GM21619 (cell line): ENCODE results near the gene CALHM3.
"Not testable (repeated sequence)": the region's sequence is repeated elsewhere in the genome, so short reads cannot be mapped to it uniquely, and the experiment has no call there.

Experiments used
- ATAC-seq: cut with Tn5 transposase; IDR thresholded peaks from one replicate; pipeline ENCODE4 v1.9.1; 2021; ENCODE audit not compliant: unreplicated experiment

The CALHM3 gene, protein sequence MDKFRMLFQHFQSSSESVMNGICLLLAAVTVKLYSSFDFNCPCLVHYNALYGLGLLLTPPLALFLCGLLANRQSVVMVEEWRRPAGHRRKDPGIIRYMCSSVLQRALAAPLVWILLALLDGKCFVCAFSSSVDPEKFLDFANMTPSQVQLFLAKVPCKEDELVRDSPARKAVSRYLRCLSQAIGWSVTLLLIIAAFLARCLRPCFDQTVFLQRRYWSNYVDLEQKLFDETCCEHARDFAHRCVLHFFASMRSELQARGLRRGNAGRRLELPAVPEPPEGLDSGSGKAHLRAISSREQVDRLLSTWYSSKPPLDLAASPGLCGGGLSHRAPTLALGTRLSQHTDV

DNA sequence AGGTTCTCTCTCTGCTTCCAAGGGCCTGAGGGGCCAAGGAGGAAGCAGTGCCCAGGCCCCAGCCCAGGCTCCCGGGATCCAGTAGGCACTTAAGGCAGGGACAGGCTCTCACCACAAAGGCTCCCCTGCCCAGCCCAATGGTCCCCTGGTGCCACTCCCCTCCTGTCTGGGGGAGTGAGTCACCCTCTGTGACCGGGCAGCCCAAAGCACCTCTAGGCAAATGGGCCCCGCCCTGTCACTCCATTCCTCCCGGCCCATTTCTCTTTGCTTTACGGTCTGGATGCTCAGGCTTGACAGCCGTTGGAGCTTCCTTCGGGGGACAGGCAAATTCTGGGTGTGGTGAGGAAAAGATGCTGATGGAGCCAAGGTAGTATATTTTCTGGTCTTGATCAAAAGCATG is at the start of gene CALHM3:
TSS of gene CALHM3 (minus strand) at position 106 of the 400 bp plus-strand sequence. CDS start 208 bp downstream, outside the sequence.
- ATAC-seq: no peak

- ATAC-seq: no peak
Observed at GRCh38 chr10:103528549-103528948, 49.5 kb upstream of the CALHM3 start.

GRCh38 chr10:103527476-103527875 is 48.4 kb upstream of the CALHM3 start:
- not testable (repeated sequence) for ATAC-seq

DNA sequence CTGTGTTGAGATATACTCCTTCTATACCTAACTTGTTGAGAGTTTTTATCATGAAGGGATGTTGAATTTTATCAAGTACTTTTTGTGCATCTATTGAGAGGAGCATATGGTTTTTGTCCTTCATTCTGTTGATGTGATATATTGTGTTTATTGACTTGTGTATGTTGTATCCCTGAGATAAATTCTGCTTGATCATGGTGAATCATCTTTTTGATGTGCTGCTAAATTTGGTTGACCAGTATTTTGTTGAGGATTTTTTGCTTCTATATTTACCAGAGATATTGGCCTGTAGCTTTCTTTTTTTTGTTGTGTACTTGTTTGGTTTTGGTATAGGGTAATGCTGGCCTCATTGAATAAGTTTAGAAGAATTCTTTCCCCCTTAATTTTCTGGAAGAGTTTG is 46.9 kb upstream of the CALHM3 start:
- ATAC-seq: no peak

DNA sequence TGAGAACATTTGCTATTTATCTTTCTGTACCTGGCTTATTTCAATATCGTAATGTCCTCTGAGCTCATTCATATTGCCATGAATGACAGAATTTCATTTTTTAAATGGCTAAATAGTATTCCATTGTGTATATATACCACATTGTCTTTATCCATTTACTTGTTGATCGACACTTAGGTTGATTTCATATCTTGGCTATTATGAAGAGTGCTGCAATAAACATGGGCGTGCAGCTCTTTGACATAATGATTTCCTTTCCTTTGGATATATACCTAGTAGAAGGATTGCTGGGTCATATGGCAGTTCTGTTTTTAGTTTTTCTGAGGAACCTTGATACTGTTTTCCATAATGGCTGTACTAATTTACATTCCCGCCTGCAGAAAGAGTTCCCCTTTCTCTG is 44.6 kb upstream of the CALHM3 start:
- ATAC-seq: no peak

DNA sequence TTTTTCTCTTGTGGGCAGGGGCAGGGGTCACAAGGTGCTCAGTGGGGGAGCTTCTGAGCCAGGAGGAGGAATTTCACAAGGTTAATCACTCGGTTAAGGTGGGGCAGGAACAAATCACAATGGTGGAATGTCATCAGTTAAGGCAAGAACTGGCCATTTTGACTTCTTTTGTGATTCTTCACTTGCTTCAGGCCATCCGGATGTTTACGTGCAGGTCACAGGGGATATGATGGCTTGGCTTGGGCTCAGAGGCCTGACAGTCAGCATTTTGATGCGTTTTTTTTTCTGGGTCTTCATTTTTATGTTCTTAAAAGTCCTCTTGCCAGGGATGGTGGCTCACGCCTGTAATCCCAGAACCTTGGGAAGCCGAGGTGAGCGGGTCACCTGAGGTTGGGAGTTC is 43.0 kb upstream of the CALHM3 start:
- not testable (repeated sequence) for ATAC-seq

DNA sequence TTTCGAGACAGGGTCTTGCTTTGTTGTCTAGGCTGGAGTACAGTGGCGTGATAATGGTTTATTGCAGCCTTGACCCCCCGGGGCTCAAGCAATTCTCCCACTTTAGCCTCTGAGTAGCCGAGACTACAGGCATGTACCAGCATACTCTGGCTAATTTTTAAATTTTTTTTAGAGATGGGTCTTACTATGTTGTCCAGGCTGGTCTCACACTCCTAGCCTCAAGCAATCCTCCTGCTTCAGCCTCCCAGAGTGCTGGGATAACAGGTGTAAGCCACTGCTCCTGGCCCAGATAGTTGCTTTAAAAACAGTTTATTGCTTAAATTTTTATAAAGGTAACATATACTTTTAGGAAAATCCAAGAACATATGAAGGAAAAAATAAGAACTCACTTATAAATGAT is 40.8 kb upstream of the CALHM3 start:
- ATAC-seq: no peak

- no peak for ATAC-seq
Observed at GRCh38 chr10:103517234-103518085, 38.4 kb upstream of the CALHM3 start.

- ATAC-seq: no peak
Observed at GRCh38 chr10:103514244-103514643, 35.2 kb upstream of the CALHM3 start.

DNA sequence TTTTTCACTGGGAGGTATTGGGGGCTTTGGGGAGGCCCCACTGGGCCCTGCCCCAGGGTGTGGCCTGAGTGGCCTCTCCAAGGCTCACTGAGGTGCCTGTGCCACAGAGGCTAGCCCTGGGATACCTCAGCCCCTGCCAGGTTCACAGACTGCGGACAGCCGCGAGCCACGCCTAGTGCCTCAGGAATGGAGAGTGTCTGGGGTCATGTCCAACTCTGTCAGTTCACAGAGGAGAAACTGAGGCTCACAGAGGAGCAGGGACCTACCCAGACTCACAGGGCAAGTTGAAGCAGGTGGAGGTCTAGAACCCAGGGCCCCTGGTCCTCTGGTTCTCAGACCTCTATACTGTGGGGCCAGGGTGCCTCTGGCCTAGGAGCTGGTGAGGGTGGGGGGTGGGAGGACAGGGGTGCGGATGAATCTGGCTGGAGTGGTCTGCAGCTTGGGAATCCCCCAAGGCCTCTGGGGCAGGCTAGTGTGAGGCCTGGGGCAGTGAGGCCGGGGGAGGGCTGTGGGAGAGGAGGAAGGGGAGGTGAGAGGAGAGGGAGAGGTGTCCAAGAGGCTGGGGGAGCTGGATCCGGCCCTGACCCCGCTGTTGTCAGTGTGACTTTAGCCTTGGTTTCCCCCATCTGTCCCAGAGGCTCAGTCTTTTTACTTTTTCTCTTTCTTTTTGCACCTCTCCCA is 34.5 kb upstream of the CALHM3 start:
- no peak for ATAC-seq

- ATAC-seq: no peak
Observed at GRCh38 chr10:103512591-103513379, 33.7 kb upstream of the CALHM3 start.

GRCh38 chr10:103512166-103512565 is 33.1 kb upstream of the CALHM3 start:
- ATAC-seq: no peak

DNA sequence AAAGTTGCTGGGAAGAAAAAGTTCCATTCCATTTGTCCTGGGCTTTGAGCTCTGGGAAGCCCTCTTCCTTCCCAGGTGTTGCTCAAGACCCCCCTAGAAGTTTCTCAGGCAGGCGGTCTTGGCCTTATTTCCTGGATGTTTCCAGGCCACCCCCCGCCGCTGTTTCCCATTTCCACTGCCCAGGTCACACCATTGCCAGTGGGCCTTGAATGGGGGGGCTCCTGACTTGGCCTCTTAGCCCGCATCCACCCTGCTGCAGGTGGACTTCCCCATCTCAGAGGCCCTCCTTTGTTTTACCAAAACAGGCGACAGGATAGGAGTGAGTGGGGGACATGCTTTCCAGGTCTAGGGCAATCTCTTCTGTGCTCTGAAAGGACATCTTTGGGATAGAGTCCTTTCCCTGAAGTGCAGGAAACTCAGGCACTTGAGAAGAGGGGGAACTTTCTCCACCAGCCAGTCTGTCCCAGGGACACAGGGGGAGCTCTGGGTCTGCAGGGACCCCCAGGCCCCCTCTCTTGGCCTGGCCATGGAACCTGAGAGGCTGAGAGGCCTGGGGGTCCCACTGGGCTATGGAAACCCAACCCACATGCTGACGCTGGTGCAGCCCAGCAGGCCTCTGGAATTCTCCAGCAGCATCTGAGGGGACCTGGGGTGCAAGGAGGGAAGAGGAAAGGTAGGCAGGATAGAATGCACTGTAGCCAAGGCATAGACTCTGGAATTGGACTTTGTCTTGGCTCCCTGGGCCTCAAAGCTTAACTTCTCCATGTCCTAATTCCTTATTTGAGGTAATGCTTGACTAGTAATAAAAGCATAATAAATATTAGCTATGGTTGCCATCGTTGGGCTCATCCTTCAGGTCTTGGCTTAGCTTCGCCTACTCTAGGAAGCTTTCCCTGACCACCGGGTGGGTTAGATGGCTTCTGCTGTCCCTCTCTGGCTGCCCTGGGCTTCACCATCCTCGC is 32.0 kb upstream of the CALHM3 start:
- ATAC-seq: no peak

DNA sequence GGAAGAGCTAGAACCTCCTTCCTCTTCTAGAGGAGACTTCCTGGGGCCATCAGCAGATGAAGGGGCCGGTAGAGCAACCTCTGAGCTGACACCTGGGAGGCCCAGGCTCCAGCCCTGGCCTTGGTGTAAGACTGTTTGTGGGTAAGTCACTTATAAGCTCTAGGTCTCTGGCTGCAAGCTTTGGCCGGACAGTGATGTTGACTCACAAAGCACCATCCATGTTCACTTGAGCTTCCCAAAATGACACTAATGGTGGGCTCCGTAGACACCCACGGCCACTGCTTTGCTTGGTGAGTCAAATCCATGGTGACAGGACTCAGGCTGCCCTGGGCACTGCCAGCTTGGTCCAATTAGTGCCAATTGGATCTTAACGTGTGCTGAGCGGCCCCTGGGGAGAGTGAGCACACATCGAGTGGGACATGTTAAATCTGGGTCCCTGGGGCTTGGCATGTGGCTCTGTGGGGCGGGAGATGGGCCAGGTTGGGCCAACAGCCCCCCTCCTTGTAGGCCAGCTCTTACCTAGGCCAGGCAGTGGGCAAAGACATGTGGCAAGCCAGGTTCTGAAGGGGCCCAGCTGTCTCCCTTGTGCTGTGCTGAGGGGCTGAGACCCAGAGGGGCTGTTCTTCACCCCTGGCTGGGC is 31.1 kb upstream of the CALHM3 start:
- ATAC-seq: no peak

DNA sequence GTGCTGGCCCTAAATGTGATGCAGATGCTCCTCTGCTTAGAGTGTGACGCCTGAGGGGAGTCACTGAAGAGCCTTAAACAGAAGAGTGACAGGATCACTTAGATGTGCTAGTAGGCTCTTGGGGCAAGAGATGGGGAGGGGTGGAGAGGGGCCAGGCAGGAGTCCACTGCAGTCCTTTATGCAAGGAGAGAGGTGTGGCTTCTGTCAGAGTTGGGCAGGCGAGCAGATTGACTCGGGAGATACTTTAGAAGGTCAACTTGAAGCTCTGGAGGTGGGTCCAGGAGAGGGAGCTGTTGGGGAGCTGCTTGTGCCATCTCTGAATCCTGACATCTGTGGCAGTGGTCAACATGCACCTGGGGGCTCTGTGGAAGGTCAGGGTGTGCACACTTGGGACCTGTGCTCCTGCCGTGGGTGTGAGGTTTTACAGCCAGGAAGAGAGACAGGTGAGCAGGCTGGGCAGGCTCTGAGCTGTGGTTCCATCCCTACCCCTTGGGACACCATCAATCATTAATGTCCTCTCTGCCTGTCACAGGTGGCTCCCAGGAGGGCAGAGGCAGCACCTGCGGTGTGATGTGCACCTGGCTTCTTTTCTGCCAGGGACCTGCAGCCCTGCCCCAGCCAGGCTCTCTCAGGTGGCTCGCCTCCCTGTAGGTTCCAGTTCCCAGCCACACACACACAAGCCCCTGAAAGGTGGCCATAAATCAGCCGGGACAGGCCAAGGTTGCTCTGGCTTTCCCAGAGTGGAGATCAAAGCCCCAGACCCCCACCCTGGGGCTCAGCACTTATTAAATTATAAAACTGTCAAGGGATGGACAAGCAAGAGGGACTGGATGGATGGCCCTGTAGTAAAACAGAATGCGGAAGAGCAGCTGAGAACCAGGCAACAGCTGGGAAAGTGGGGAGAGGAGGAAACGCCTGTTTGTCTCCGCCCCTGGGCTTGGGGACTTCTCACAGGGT is 28.5 kb upstream of the CALHM3 start:
- no peak for ATAC-seq

DNA sequence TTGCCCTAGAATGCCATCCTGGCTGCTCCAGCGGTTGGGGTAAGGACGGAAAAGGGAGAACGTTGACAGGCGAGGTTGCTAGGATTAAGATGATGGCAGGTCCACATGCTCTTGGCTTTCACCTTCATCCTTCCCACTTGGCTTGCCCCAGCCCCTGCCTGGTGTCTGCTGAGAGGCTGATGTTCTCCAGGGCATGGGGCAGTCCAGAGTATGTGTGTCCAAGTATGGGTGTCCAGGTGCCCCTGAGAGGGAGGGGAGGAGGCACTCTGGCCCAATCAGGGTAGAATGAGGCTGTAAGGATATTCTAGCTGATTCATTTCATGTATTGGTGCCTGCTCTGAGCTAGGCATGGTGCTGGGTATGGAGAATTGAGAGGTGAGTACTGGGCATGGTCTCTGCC is 27.0 kb upstream of the CALHM3 start:
- ATAC-seq: no peak

GRCh38 chr10:103504181-103504783 is 25.2 kb upstream of the CALHM3 start:
- peak; percentile 70 for ATAC-seq

DNA sequence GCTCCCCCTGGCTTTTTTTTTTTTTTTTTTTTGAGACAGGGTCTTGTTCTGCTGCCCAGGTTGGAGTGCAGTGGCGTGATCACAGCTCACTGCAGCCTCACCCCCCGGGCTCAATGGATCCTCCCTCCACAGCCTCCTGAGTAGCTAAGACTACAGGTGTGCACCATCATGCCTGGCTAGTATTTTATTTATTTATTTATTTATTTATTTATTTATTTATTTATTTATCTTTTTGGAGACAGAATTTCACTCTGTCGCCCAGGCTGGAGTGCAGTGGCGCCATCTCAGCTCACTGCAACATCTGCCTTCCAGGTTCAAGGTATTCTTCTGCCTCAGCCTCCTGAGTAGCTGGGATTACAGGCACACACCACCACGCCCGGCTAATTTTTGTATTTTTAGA is 24.7 kb upstream of the CALHM3 start:
- not testable (repeated sequence) for ATAC-seq
